Measurements from ENCODE around the gene SPPL2A.

SPPL2A gene

DNA sequence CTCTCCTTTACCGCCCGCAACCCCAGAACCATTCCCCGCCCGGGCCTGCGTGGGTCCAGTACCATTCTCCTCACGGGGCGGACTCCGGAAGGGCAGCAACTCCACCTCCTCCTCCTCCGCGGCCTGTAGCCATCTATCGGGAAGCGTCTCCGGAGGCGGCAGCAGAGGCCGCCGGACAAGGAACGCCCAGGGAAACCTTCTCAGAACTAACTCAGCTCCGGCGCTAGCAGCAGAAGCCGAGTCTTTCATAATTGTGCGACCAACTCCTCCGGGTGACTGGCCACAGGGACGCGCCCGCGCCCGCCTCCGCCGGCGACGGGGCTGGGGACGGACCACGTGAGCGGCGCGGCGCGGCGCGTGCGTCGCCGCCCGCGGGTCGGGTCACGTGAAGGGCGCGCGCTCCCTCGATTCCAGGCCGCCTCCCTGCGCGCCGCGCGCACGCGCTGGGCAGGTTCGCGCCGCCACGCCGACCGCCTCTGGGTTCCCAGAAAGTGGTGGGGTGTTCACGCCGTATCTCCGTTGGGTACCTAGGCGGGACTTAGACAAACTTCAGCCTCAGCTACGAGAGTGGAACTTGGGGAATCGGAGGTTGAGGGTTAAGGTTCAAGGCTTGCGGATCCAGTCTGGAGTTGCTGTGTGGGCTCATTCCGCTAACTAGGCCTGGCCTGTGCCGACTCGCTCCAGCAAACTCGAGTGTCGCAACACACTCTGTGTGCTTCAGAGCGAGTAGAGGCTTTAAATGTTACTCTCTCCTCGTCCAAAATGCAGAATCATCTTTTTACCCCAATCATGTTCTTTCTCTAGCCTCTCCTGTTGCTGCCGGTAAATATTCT, 78.8 kb downstream of the SPPL2A start, which contains the start of gene TRPM7:
Gene TRPM7 (minus strand): TSS at position 329 of the 833 bp plus-strand sequence. CDS start 264 bp downstream, at position 65.
- peak; percentile 81 to 85 for DNase-seq (ENCODE audit: low read depth in 2 of 2)

DNA sequence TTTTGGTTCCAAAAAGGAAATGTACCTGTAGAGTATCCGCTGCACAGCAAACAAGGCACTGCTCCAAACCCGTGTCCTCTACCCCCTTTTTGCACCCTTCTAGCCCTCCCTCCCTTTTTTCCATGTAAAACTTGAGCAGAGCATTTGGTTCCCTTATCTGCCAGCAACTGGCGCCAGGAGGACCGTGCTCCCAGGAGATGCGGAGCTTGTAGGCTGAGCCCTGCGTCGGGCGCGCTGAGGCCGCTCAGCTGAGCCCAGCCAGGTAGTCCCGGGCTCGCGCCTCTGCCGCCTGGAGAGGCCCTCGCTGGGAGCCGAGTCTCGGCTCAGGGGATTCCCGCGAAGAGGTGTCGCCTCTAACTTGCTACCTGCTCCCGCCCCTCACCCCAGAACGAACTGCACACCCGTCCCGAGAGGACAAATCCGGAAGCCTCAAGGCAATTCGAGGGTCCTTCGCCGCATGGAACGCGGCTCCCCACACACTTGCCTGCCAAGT, 79.5 kb downstream of the SPPL2A start:
- peak; percentile 64 to 72 for DNase-seq (ENCODE audit: low read depth in 2 of 2)

DNA sequence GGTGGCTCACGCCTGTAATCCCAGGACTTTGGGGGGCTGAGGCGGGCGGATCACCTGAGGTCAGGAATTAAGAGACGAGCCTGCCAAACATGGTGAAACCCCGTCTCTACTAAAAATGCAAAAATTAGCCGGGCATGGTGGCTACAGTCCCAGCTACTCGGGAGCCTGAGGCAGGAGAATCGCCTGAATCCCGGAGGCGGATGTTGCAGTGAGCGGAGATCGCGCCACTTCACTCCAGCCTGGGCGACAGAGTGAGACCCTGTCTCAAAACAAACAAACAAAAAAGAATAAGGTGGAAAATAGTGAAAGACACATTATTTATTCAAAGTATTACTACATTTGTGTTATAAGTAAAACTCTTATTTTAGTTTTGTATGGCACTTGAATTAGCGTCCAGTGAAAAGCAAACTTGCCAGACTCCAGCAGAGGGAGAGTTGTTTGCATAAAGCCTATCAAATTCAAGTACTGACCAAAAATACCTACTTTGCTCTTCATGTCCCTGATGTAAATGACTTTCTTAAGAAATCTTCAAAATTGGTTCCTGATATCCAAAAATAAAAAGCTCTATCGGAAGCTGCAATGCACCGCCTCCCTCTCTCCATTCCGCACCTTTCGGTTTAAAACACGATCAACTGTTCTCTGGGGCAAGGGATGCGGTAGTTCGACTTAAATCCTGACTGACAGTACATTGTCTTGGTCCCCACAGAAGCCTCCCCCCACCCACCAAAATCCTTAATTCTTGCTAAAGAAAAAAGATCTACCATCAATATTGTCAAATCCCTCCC, 80.1 kb downstream of the SPPL2A start:
- DNase-seq (ENCODE audit: low read depth in 2 of 2): no peak

DNA sequence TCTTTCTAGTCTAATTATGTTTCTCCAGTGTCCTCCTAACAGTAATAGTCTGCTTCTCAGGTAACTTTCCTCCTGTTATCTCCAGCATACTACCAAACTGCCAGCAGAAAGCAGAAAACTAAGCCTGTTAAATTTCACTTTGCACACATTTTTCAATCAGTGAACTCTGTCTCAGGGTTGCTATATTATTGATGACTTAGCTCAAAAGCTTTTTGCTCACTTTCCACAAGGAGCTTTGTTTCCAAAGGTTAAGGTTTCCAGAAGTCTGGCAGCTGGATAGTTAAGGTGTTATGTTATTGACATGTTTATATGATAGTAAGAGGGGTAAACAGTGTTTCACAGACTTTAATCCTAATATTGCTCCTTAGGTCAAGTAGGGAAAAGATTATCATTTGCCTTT, 84.0 kb downstream of the SPPL2A start:
- DNase-seq (ENCODE audit: low read depth in 2 of 2): no peak

DNA sequence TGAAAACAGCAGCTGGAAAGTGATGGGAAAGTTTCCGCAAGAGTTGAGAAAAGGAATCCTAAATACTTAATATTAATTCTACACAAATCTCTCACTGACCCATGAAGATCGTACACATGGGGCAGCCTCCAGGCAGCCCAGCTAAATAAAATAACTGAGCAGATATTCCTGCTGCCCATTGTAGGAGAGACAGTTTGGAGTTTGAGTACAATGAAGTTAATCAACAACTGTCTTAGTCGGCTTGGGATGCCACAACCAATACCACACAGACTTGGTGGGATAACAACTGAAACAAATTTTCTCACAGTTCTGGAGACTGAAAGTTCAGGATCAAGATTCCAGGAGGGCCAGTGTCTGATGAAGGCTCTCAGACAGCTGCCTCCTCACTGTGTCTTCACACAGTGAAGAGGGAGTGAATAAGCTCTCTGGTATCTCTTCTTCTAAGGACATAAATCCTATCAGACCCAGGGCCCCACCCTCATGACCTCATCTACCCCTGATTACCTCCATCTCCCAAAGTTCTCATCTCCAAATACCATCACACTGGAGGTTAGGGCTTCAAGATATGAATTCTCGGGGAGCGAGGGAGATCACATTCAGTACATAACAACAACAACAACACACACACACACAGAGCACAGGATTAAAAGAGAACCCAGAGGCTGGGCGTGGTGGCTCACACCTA, 88.6 kb downstream of the SPPL2A start:
- DNase-seq (ENCODE audit: low read depth in 2 of 2): no peak

DNA sequence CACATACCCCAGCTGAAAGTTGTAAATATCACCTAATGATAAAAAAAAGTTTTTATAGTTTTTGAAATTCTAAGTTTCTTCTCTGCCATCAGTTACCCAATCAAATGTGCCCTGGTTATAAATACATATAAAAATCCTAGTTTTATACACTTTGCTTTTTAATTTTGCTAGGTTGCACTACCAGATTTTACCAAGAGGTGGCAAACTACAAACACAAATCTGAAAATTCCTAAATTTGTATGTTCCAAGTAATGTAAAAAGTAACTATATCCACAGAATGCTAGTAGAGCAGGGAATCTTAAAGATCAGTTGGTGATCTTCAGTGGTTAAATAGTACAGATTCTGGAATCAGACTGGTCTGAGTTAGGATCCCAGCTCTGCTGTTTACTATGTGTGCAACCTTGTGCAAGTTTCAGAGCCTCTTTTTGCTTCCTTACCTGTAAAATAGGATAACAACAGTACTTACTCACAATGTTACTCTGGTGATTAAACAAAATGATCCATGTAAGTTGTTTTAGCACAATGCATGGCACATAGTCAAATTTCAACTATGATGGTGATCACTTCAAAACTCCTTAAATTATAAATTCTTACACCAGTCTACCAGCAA, 89.9 kb downstream of the SPPL2A start:
- DNase-seq (ENCODE audit: low read depth in 2 of 2): no peak

DNA sequence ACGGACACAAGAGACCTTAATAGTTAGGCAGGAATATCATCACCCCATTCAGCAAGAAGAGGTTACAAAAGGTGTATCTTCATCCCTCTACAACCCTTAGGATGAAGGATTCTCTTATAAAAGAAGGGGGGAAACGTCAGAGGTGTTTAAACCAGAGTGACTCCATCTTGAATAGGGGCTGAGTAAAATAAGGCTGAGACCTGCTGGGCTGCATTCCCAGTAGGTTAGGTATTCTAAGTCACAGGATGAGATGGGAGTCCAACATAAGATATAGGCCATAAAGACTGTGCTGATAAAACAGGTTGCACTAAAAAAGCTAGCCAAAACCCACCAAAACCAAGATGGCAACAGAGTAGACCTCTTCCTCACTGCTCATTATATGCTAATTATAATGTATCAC, 95.4 kb downstream of the SPPL2A start:
- DNase-seq (ENCODE audit: low read depth in 2 of 2): no peak

DNA sequence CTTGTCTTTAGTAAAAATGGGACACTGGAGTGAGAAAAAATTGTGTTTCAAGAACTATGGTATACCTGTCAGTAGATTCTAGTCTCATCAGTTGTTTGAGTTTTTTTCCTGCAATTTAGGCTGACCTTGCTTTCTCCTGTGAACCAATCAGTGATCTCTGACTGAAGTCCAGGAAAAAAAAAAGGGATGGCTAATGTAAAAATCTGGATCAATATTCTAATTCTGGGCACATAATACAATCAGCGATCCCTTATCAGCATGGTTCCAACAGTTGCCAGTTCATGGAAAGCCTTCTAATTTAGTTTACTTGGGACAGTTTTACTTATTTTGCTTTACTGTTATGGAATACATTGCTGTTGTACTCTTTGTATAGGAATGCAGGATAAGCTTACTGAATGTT, 95.9 kb downstream of the SPPL2A start:
- no peak for DNase-seq (ENCODE audit: low read depth in 2 of 2)

DNA sequence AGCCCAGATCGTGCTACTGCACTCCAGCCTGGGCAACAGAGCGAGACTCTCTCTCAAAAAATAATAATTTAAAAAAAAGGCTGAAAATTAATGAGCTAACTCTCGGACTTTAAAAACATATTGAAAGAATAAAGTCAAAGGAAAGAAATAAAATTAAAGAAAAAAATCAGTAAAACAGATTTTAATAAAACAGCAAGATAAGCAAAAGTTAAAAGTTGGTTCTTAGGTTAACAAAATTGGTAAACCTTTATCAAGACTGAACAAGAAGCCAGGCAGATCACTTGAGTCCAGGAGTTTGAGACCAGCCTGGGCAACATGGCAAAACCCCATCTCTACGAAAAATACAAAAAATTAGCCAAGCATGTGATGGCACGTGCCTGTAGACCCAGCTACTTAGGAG, 99.6 kb downstream of the SPPL2A start:
- no peak for DNase-seq (ENCODE audit: low read depth in 2 of 2)

DNA sequence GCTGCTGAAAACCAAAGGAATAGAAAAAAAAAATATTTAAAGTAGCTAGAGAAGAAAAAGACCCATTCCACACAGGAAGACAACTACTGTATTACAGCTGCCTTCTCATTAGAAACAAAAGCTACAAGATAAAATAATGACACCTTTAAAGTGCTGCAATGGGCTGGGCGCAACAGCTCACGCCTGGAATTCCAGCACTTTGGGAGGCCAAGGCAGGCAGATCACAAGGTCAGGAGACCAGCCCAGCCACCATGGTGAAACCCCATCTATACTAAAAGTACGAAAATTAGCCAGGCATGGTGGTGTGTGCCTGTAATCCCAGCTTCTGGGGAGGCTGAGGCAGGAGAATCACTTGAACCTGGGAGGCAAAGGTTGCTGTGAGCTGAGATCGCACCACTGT, 110.0 kb downstream of the SPPL2A start:
- no peak for DNase-seq (ENCODE audit: low read depth in 2 of 2)

DNA sequence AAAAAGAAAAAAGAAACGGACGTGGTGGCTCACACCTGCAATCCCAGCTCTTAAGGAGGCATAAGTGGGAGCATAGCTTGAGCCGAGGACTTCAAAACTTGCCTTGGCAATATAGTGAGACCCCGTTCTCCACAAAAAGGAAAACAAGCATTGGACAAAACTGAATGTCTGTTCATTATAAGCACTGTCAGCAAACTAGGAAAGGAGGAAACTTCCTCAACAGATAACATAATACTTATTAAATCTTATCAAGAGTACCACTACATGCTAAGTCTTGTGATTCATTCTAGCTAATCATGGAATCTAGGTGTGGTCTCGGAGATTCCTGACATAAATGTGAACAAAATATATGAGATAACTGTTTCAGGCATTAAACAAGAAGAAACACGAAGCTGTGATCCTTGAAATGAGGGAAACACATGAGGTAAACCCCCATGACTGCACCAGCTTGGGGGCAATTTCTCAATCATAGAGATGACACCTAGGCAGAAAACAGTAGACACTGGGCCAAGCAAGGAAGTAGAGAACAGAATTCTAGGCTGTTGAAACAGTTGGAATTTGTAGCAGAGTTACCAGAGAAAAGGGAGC, 112.3 kb downstream of the SPPL2A start:
- DNase-seq (ENCODE audit: low read depth in 2 of 2): no peak

DNA sequence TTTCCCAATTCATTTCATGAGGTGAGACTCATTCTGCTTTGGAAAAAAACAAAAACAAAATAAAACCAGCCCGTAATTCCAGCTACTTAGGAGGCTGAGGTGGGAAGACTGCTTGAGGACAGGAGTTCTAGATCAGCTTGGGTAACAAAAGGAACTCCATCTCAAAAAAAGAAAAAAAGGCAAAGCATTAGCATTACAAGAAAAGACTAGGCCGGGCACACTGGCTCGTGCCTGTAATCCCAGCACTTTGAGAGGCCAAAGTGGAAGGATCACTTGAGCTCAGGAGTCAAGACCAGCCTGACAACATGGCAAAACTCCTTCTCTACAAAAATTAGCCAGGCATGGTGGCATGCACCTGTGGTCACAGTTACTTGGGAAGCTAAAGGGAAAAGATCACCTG, 112.8 kb downstream of the SPPL2A start:
- no peak for DNase-seq (ENCODE audit: low read depth in 2 of 2)
